ENCODE data around the gene ATXN10.
"Not testable (repeated sequence)": the region's sequence is repeated elsewhere in the genome, so short reads cannot be mapped to it uniquely, and the experiment has no call there.

The ATXN10 gene

GRCh38 chr22:45678961-45679912, 7.6 kb downstream of the ATXN10 start:
- DNase-seq (ENCODE audit: low read depth in 2 of 2) = no peak

- no peak for DNase-seq (ENCODE audit: low read depth in 2 of 2)
Measured at GRCh38 chr22:45680932-45681700, 9.5 kb downstream of the ATXN10 start.

- no peak for DNase-seq (ENCODE audit: low read depth in 2 of 2)
Measured at GRCh38 chr22:45682064-45682463, 10.4 kb downstream of the ATXN10 start.

GRCh38 chr22:45682773-45683172, 11.1 kb downstream of the ATXN10 start:
- DNase-seq (ENCODE audit: low read depth in 2 of 2) = not testable (repeated sequence)

- DNase-seq (ENCODE audit: low read depth in 2 of 2) = no peak
Measured at GRCh38 chr22:45683248-45683647, 11.6 kb downstream of the ATXN10 start.

GRCh38 chr22:45683680-45684079, 12.0 kb downstream of the ATXN10 start:
- DNase-seq (ENCODE audit: low read depth in 2 of 2) = no peak

- no peak for DNase-seq (ENCODE audit: low read depth in 2 of 2)
Measured at GRCh38 chr22:45684169-45684568, 12.5 kb downstream of the ATXN10 start.

- no peak for DNase-seq (ENCODE audit: low read depth in 2 of 2)
Measured at GRCh38 chr22:45684752-45685574, 13.3 kb downstream of the ATXN10 start.

- no peak for DNase-seq (ENCODE audit: low read depth in 2 of 2)
Measured at GRCh38 chr22:45686004-45686403, 14.4 kb downstream of the ATXN10 start.

- DNase-seq (ENCODE audit: low read depth in 2 of 2) = no peak
Measured at GRCh38 chr22:45686836-45687235, 15.2 kb downstream of the ATXN10 start.

- DNase-seq (ENCODE audit: low read depth in 2 of 2) = no peak
Measured at GRCh38 chr22:45688600-45689080, 17.0 kb downstream of the ATXN10 start.

GRCh38 chr22:45689211-45689610, 17.6 kb downstream of the ATXN10 start:
- DNase-seq (ENCODE audit: low read depth in 2 of 2) = no peak

- no peak for DNase-seq (ENCODE audit: low read depth in 2 of 2)
Measured at GRCh38 chr22:45690008-45690407, 18.4 kb downstream of the ATXN10 start.

GRCh38 chr22:45692549-45692948, 20.9 kb downstream of the ATXN10 start:
- no peak for DNase-seq (ENCODE audit: low read depth in 2 of 2)

GRCh38 chr22:45693835-45694234, 22.2 kb downstream of the ATXN10 start:
- DNase-seq (ENCODE audit: low read depth in 2 of 2) = no peak

- no peak for DNase-seq (ENCODE audit: low read depth in 2 of 2)
Measured at GRCh38 chr22:45696227-45696626, 24.6 kb downstream of the ATXN10 start.

- DNase-seq (ENCODE audit: low read depth in 2 of 2) = no peak
Measured at GRCh38 chr22:45698094-45698493, 26.5 kb downstream of the ATXN10 start.

GRCh38 chr22:45702981-45703380, 31.3 kb downstream of the ATXN10 start:
- no peak for DNase-seq (ENCODE audit: low read depth in 2 of 2)

- DNase-seq (ENCODE audit: low read depth in 2 of 2) = no peak
Measured at GRCh38 chr22:45703758-45704157, 32.1 kb downstream of the ATXN10 start.

- DNase-seq (ENCODE audit: low read depth in 2 of 2) = no peak
Measured at GRCh38 chr22:45704648-45705047, 33.0 kb downstream of the ATXN10 start.

- no peak for DNase-seq (ENCODE audit: low read depth in 2 of 2)
Measured at GRCh38 chr22:45707605-45708004, 36.0 kb downstream of the ATXN10 start.

- DNase-seq (ENCODE audit: low read depth in 2 of 2) = no peak
Measured at GRCh38 chr22:45708145-45708544, 36.5 kb downstream of the ATXN10 start.

Measured in stimulated activated CD4-positive, alpha-beta T cell treated with anti-CD3 and anti-CD28 coated beads, Interleukin-4, amount 100 ng/mL, for 48 hours (primary cell).